Prostate gland (tissue), 2 donors: Measurements from ENCODE around the gene DCAF8L2. TPM values are rescaled to one million over a fixed set of nuclear protein-coding genes. Genes with fewer than 3 reads are reported as not detected.
"Not testable (repeated sequence)": the region's sequence is repeated elsewhere in the genome, so short reads cannot be mapped to it uniquely, and the experiment has no call there.

ENCODE experiments used
- DNase-seq: peaks from one replicate; pipeline ENCODE4 v3.0.0-alpha.2; 2019; ENCODE audit warnings: low spot score
- H3K27ac ChIP-seq, 2 donors: fragments of 200-600 bp; sonication (generic); 2 replicates each; pipeline ENCODE4 v1.5.1; 2017 to 2019
- H3K27me3 ChIP-seq: fragments of 200-600 bp; sonication (generic); replicated peaks from 2 replicates; pipeline ENCODE4 v1.5.1; 2019; ENCODE audit not compliant: insufficient read depth
- H3K36me3 ChIP-seq, 2 donors: fragments of 200-600 bp; sonication (generic); 1 replicate in 1 of 2; 2 replicates in 1 of 2; pipeline versions ENCODE4 v1.5.1 to v1.8.1; 2017 to 2019
- H3K4me1 ChIP-seq: fragments of 200-600 bp; sonication (generic); replicated peaks from 2 replicates; pipeline ENCODE4 v1.5.1; 2019
- H3K4me3 ChIP-seq, 2 donors: fragments of 200-600 bp; sonication (generic); 2 replicates each; pipeline ENCODE4 v1.5.1; 2017 to 2019
- H3K9me3 ChIP-seq: fragments of 200-600 bp; sonication (generic); 2 replicates; pipeline ENCODE4 v1.5.1; 2017
- POLR2A ChIP-seq: fragments of 450-650 bp; IDR thresholded peaks from one replicate; pipeline ENCODE4 v1.6.1; 2016; ENCODE audit warnings: antibody characterized with exemption, mild to moderate bottlenecking
- POLR2AphosphoS5 ChIP-seq: sonication (generic); formaldehyde crosslinking; IDR thresholded peaks from one replicate; pipeline ENCODE4 v1.6.1; 2017; ENCODE audit warnings: antibody characterized with exemption
- WGBS: methylation state at CpG from one replicate; pipeline ENCODE4 v1.1.5; 2018; 5-methylcytosine and 5-hydroxymethylcytosine counted together
- intact Hi-C: fragments of 100-400 bp; cut with DNase I; formaldehyde crosslinking; loops from one replicate; pipeline ENCODE4 v1.14.2; 2022
- total RNA-seq, 2 donors: library from RNA; depleted of rRNA; stranded (reverse); fragments of >200 nt; gene quantifications; one replicate each; pipeline ENCODE4 v1.1.0, GENCODE V29; 2016
- TF ChIP-seq, protein P1 (sequence below), 4 experiments: fragments of 200-600 bp in 2 of 4; fragments of 450-650 bp in 2 of 4; sonication (generic) in 2 of 4; IDR thresholded peaks; 1 replicate in 3 of 4; 2 replicates in 1 of 4; pipeline ENCODE4 v1.5.1; 2016 to 2019; ENCODE audit warnings: antibody characterized with exemption in 4 of 4, mild to moderate bottlenecking in 2 of 4, moderate library complexity in 2 of 4

Gene DCAF8L2
- 100 to 1,000 TPM in 1 of 2 donors, not detected in 1; 107 TPM for total RNA-seq

DNA sequence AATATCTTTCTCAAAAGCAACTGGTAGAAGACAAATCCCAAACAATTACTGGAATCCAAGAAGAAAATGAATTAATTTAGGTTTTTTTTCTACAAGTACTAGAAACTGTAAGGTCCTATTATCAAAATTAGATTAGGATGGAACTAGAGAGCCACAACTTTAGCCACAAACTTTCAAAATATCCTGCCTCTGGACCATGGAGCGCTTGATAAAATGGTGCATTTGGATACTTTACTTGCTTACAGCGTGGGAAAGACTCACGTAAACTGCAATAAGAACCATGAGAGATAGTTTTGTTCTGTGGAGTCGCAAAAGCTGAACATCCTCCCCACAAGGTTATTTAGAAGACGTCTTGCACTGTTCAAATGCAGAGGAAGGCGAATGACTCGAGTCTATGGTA, at the start of gene DCAF8L2:
TSS of gene DCAF8L2 (plus strand) at position 301 of the 400 bp plus-strand sequence. CDS start 156,552 bp downstream, outside the sequence.
- no peak for TF ChIP-seq POLR2A
- no peak for TF ChIP-seq POLR2AphosphoS5
- TF ChIP-seq, protein P1, sequence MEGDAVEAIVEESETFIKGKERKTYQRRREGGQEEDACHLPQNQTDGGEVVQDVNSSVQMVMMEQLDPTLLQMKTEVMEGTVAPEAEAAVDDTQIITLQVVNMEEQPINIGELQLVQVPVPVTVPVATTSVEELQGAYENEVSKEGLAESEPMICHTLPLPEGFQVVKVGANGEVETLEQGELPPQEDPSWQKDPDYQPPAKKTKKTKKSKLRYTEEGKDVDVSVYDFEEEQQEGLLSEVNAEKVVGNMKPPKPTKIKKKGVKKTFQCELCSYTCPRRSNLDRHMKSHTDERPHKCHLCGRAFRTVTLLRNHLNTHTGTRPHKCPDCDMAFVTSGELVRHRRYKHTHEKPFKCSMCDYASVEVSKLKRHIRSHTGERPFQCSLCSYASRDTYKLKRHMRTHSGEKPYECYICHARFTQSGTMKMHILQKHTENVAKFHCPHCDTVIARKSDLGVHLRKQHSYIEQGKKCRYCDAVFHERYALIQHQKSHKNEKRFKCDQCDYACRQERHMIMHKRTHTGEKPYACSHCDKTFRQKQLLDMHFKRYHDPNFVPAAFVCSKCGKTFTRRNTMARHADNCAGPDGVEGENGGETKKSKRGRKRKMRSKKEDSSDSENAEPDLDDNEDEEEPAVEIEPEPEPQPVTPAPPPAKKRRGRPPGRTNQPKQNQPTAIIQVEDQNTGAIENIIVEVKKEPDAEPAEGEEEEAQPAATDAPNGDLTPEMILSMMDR (IDR thresholded peaks at IDR 0.05) = no peak
- Histone ChIP-seq H3K27me3 (no peaks in the 10 kb centered on the region), H3K36me3 (no peaks in the 10 kb centered on the region), H3K4me3 (no peak within 1 kb of the TSS), H3K27ac (no peak within 1 kb of the TSS), H3K4me1 (no peaks in the 10 kb centered on the region), H3K9me3 (no peaks in the 10 kb centered on the region)
- WGBS = 81% methylated on average over 7 of the region's 7 CpGs
- no peak for DNase-seq
- intact Hi-C loops = no loop called here

DNA sequence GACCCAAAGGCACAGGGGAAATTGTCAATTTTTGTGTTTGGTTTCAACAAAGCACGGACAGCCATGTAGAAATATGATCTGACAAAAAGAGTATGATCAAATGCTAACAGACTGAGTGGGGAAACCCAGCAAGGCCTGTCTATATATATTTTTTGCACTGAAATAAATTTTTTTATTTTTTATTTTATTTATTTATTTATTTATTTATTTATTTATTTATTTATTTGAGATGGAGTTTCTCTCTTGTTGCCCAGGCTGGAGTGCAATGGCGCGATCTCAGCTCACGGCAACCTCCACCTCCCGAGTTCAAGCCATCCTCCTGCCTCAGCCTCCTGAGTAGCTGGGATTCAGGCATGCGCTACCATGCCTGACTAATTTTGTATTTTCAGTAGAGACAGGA, 49.0 kb upstream of the DCAF8L2 start:
- intact Hi-C loops, DNase-seq: not testable (repeated sequence)
- WGBS = 96% methylated on average over 5 of the region's 6 CpGs

DNA sequence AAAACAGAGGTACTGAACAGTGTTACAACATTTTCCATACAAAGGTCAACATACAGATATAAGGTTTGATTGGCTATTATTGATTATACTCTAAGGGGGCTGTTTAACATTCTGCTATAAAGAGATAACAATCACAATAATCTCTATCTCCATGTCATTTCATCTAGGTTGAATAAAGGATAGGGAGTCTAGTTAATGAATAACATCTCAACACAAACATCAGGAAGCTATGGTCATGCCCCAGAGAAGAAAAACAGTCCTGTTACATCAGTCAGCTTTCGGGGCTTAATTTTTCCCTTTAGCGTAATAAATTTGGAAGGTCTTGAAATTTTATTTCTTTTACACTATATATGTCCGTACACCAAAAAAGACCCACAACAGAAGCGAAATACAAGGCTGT, 41.5 kb upstream of the DCAF8L2 start:
- intact Hi-C loops = no loop called here
- Histone ChIP-seq H3K9me3 (no peaks in the 10 kb centered on the region), H3K4me1 (no peaks in the 10 kb centered on the region), H3K27me3 (no peaks in the 10 kb centered on the region), H3K27ac (no peak overlapping the region), H3K4me3 (no peak overlapping the region), H3K36me3 (no peaks in the 10 kb centered on the region)
- no peak for TF ChIP-seq POLR2A
- WGBS = 70% methylated on average over 4 of the region's 4 CpGs
- DNase-seq = no peak

More for the DNA sequence above, 49.0 kb upstream of the DCAF8L2 start:
- H3K4me3 ChIP-seq, H3K4me1 ChIP-seq, H3K27ac ChIP-seq, H3K27me3 ChIP-seq, H3K9me3 ChIP-seq, H3K36me3 ChIP-seq: not testable (repeated sequence)

DNA sequence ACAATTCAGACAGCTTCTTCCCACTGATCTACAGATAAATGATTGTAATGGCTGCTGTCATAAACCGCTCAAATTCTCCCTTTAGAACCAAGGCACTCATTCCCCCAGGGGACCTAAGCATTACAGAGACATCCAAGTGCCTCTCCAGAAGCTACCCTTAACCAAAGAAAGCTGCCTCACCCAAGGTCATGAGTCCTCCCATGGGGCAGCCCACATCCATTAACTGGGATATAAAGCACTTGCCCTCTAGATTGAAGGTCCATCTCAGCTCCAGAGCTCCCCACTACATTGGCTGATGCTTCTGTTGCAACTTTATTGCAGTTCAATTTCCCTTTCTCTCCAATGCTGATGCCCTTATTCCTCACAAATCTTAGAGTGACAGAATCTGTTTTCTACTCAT, 40.5 kb upstream of the DCAF8L2 start:
- intact Hi-C loops = no loop called here
- no peak for TF ChIP-seq POLR2AphosphoS5
- no peak for TF ChIP-seq POLR2A
- TF ChIP-seq, protein P1 (IDR thresholded peaks at IDR 0.05) = no peak
- Histone ChIP-seq H3K4me1 (no peaks in the 10 kb centered on the region), H3K36me3 (no peaks in the 10 kb centered on the region), H3K4me3 (no peak overlapping the region), H3K9me3 (no peaks in the 10 kb centered on the region), H3K27ac (no peak overlapping the region), H3K27me3 (no peaks in the 10 kb centered on the region)
- WGBS = 83% methylated on average over 1 of the region's 1 CpG
- DNase-seq = no peak

DNA sequence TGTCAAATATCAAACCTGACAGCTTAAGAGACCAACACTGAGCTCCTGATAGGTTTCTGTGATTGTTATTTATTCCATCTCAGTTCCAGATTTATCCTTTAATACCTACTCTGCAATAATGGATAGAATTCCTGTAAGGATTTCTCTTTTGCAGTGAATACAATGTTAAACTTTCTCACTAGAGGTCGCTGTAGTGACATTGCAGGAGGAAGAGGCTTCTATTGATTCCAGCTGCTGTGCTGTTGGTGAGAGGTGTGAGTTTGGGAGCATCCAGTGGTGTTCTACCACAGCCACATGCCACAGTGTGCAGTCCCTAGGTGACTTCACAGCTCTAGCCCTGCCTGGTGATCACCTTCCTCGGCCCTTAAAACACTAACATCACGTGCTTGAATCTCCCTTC, 34.6 kb upstream of the DCAF8L2 start:
- intact Hi-C loops = no loop called here
- 60% methylated on average over 3 of the region's 3 CpGs for WGBS

DNA sequence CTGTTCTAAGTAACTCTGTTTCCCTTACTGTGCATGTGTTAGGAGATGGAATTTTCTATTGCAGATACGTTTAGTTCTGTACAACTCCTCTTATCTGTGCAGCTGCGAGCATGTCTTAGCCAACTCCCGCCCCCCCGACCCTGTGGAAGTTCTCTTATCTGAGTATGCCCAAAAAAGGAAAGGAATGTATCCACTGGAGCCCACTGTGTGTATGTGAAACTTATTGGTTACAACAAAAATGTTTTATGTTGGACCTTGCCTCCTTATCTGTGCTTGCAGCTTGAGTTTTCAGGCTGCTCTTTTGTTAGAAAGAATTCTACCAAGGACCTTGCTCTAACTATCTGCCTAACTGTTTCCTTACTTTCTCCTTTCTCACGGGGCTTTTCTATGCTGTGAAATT, 24.2 kb upstream of the DCAF8L2 start:
- no peaks in the 10 kb centered on the region for H3K36me3 ChIP-seq
- H3K27me3 ChIP-seq = no peaks in the 10 kb centered on the region
- intact Hi-C loops = no loop called here
- no peak for DNase-seq
- no peaks in the 10 kb centered on the region for H3K9me3 ChIP-seq
- no peak overlapping the region for H3K27ac ChIP-seq
- TF ChIP-seq, protein P1 (IDR thresholded peaks at IDR 0.05) = no peak
- TF ChIP-seq POLR2A = no peak
- TF ChIP-seq POLR2AphosphoS5 = no peak
- 64% methylated on average over 5 of the region's 5 CpGs for WGBS
- no peaks in the 10 kb centered on the region for H3K4me1 ChIP-seq
- no peak overlapping the region for H3K4me3 ChIP-seq

More for the DNA sequence above, 34.6 kb upstream of the DCAF8L2 start:
- no peak overlapping the region for H3K4me3 ChIP-seq
- H3K27me3 ChIP-seq = no peaks in the 10 kb centered on the region
- no peaks in the 10 kb centered on the region for H3K9me3 ChIP-seq
- H3K27ac ChIP-seq = no peak overlapping the region
- no peaks in the 10 kb centered on the region for H3K4me1 ChIP-seq
- no peaks in the 10 kb centered on the region for H3K36me3 ChIP-seq
- no peak for DNase-seq
- no peak for TF ChIP-seq POLR2A
- TF ChIP-seq, protein P1 (IDR thresholded peaks at IDR 0.05) = no peak
- TF ChIP-seq POLR2AphosphoS5 = no peak
